DND-41 (cell line): ENCODE measurements around the gene CLASP1.
"Not testable (repeated sequence)": the region's sequence is repeated elsewhere in the genome, so short reads cannot be mapped to it uniquely, and the experiment has no call there.

Source experiments
- ATAC-seq: fragments of 200-7000 bp; cut with Tn5 transposase; 3 replicates; pipeline ENCODE4 v1.9.1; 2021; ENCODE audit warnings: low read depth; ENCODE audit not compliant: insufficient read depth
- DNase-seq: peaks from one replicate; pipeline ENCODE4 v3.0.0-alpha.2; 2020
- H2AFZ ChIP-seq: 2 replicates; pipeline ENCODE4 v1.6.0; 2012; ENCODE audit warnings: low read depth, low read length
- H3K27ac ChIP-seq: 2 replicates; pipeline ENCODE4 v1.5.1; 2012; ENCODE audit warnings: low read length, inconsistent platforms
- H3K27me3 ChIP-seq: fragments of 200-600 bp; sonication (generic); 2 replicates; pipeline ENCODE4 v1.6.0; 2012; ENCODE audit warnings: low read length, mild to moderate bottlenecking, inconsistent platforms; ENCODE audit not compliant: insufficient read depth, poor library complexity
- H3K36me3 ChIP-seq: 2 replicates; pipeline ENCODE4 v1.5.1; 2012; ENCODE audit warnings: low read length, inconsistent platforms; ENCODE audit not compliant: insufficient read depth
- H3K4me1 ChIP-seq: 2 replicates; pipeline ENCODE4 v1.5.1; 2012; ENCODE audit warnings: mild to moderate bottlenecking, low read length; ENCODE audit not compliant: insufficient read depth
- H3K4me2 ChIP-seq: 2 replicates; pipeline ENCODE4 v1.6.0; 2012; ENCODE audit warnings: mild to moderate bottlenecking, moderate library complexity, low read length, inconsistent platforms; ENCODE audit not compliant: insufficient read depth
- H3K4me3 ChIP-seq, 2 experiments: fragments of 200-600 bp in 1 of 2; shearing (Covaris generic) in 1 of 2; 2 replicates each; pipeline ENCODE4 v1.5.1; 2012 to 2016; ENCODE audit warnings: inconsistent platforms in 2 of 2, low read length in 2 of 2, mild to moderate bottlenecking in 2 of 2, low read depth in 1 of 2, moderate library complexity in 1 of 2
- H3K79me2 ChIP-seq: 2 replicates; pipeline ENCODE4 v1.6.0; 2012; ENCODE audit warnings: low read length, inconsistent platforms; ENCODE audit not compliant: insufficient read depth
- H3K9ac ChIP-seq: 2 replicates; pipeline ENCODE4 v1.6.0; 2012; ENCODE audit warnings: low read depth, mild to moderate bottlenecking, inconsistent platforms, low read length, moderate library complexity
- H3K9me3 ChIP-seq: 2 replicates; pipeline ENCODE4 v1.5.1; 2012; ENCODE audit warnings: low read length, moderate library complexity, mild to moderate bottlenecking, inconsistent platforms; ENCODE audit not compliant: insufficient read depth, severe bottlenecking
- H4K20me1 ChIP-seq: 2 replicates; pipeline ENCODE4 v1.6.0; 2012; ENCODE audit warnings: low read length; ENCODE audit not compliant: insufficient read depth
- EZH2 ChIP-seq: IDR thresholded peaks from 3 replicates; pipeline ENCODE4 v1.6.1; 2012; ENCODE audit warnings: borderline replicate concordance, low read depth, mild to moderate bottlenecking, moderate library complexity, low read length, inconsistent platforms; ENCODE audit not compliant: severe bottlenecking
- TF ChIP-seq, protein P1 (sequence below): IDR thresholded peaks from 2 replicates; pipeline ENCODE4 v1.5.1; 2012; ENCODE audit warnings: borderline replicate concordance, low read length, moderate library complexity, mild to moderate bottlenecking; ENCODE audit not compliant: poor library complexity, severe bottlenecking; ENCODE audit errors: extremely low read depth

Gene CLASP1

GRCh38 chr2:121696410-121696930 is 47.2 kb upstream of the CLASP1 start:
- DNase-seq: no peak
- ATAC-seq: no peak
- no peaks in the 10 kb centered on the region for H4K20me1 ChIP-seq
- no peaks in the 10 kb centered on the region for H3K27me3 ChIP-seq
- TF ChIP-seq, protein P1, sequence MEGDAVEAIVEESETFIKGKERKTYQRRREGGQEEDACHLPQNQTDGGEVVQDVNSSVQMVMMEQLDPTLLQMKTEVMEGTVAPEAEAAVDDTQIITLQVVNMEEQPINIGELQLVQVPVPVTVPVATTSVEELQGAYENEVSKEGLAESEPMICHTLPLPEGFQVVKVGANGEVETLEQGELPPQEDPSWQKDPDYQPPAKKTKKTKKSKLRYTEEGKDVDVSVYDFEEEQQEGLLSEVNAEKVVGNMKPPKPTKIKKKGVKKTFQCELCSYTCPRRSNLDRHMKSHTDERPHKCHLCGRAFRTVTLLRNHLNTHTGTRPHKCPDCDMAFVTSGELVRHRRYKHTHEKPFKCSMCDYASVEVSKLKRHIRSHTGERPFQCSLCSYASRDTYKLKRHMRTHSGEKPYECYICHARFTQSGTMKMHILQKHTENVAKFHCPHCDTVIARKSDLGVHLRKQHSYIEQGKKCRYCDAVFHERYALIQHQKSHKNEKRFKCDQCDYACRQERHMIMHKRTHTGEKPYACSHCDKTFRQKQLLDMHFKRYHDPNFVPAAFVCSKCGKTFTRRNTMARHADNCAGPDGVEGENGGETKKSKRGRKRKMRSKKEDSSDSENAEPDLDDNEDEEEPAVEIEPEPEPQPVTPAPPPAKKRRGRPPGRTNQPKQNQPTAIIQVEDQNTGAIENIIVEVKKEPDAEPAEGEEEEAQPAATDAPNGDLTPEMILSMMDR: no peak
- TF ChIP-seq EZH2: no peak
- H3K9me3 ChIP-seq: no peaks in the 10 kb centered on the region
- no peak overlapping the region for H3K4me3 ChIP-seq
- no peaks in the 10 kb centered on the region for H3K36me3 ChIP-seq
- no peak overlapping the region for H3K4me2 ChIP-seq
- H2AFZ ChIP-seq: no peak overlapping the region
- no peaks in the 10 kb centered on the region for H3K79me2 ChIP-seq
- H3K27ac ChIP-seq: no peak overlapping the region
- H3K4me1 ChIP-seq: peaks cover 22% of the 10 kb centered on the region
- no peak overlapping the region for H3K9ac ChIP-seq

DNA sequence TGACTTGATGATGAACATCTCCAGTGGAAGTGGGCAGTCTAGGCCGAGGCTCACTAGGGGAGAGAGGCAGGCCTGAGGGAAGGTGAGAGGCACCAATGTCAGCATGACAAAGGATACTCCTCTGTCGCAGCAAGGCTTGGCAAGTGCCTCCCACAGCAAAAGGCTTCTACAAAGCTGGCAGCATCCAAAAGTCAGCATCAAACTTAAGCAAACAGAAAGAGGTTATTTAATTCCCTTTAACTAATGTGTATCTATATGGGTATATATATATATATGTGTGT is 45.8 kb upstream of the CLASP1 start:
- Histone ChIP-seq H4K20me1 (no peaks in the 10 kb centered on the region), H2AFZ (no peak overlapping the region), H3K79me2 (no peaks in the 10 kb centered on the region), H3K9ac (no peak overlapping the region), H3K4me1 (peaks cover 15% of the 10 kb centered on the region), H3K4me2 (no peak overlapping the region), H3K27me3 (no peaks in the 10 kb centered on the region), H3K4me3 (no peak overlapping the region), H3K9me3 (no peaks in the 10 kb centered on the region), H3K27ac (no peak overlapping the region), H3K36me3 (no peaks in the 10 kb centered on the region)
- no peak for DNase-seq
- no peak for ATAC-seq
- TF ChIP-seq, protein P1: no peak
- no peak for TF ChIP-seq EZH2

DNA sequence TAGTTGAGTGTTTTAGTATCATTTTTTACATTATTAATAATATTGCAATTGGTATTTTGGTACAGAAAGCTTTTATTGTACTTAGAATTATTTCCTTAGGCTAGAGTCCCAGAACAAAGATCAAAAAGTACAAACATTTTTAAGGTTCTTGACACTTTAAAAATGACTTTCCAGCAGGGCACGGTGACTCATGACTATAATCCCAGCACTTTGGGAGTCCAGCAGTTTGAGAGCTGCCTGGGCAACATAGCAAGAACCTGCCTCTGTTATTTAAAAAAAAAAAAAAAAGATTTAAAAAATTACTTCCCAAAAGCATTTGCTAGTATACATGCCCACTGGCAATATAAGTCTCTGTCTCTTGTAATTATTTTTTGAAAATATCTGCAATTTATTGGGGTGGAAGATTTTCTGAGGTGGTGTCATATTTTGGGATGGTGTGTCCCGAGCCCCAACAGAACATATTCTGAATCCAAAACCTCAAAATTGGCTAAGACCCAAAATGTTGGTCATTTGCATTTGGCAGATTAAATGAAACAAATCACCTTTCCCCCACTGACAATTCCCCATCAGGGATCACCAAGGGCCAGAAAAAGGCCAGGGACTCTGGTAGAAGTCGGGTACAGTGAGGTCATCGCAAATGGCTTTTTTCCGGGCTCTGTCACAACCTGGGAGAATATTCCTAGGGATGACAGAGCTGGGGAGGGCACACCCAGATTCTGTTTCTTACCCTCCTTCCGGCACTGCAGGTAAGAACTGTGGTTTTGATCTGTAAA is 45.3 kb upstream of the CLASP1 start:
- Histone ChIP-seq H3K9me3 (no peaks in the 10 kb centered on the region), H3K4me1 (peaks cover 10% of the 10 kb centered on the region), H3K9ac (no peak overlapping the region), H3K36me3 (no peaks in the 10 kb centered on the region), H3K79me2 (no peaks in the 10 kb centered on the region), H4K20me1 (no peaks in the 10 kb centered on the region), H3K27me3 (no peaks in the 10 kb centered on the region), H3K27ac (no peak overlapping the region), H3K4me3 (no peak overlapping the region), H3K4me2 (no peak overlapping the region), H2AFZ (no peak overlapping the region)
- no peak for TF ChIP-seq EZH2
- TF ChIP-seq, protein P1: no peak
- no peak for ATAC-seq
- no peak for DNase-seq

DNA sequence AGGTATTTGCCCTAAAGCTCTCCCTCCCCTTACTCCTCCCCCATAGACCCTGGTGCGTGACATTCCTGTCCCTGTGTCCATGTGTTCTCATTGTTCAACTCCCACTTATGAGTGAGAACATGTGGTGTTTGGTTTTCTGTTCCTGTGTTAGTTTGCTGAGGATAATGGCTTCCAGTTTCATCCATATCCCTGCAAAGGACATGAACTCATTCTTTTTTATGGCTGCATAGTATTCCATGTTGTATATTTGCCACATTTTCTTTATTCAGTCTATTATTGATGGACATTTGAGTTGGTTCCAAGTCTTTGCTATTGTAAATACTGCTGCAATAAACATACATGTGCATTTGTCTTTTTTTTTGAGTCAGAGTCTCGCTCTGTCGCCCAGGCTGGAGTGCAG is 41.3 kb upstream of the CLASP1 start:
- H3K27ac ChIP-seq, H3K9ac ChIP-seq, H2AFZ ChIP-seq, H4K20me1 ChIP-seq, DNase-seq, H3K4me1 ChIP-seq, ATAC-seq, H3K4me3 ChIP-seq, H3K79me2 ChIP-seq, H3K27me3 ChIP-seq, H3K4me2 ChIP-seq, H3K9me3 ChIP-seq, H3K36me3 ChIP-seq: not testable (repeated sequence)
